Amniotic stem cell (primary cell): ENCODE measurements around the gene FGGY.
"Not testable (repeated sequence)": the region's sequence is repeated elsewhere in the genome, so short reads cannot be mapped to it uniquely, and the experiment has no call there.

ENCODE experiments used
- DNase-seq: peaks from one replicate; lab custom pipeline; 2025; lab: John Stamatoyannopoulos, UW

FGGY gene

GRCh38 chr1:59482986-59483385 is 186.1 kb downstream of the FGGY start:
- DNase-seq = no peak

- peak; percentile 44 for DNase-seq
Measured at GRCh38 chr1:59484096-59484495, 187.2 kb downstream of the FGGY start.

- no peak for DNase-seq
Measured at GRCh38 chr1:59485171-59485570, 188.3 kb downstream of the FGGY start.

- DNase-seq = no peak
Measured at GRCh38 chr1:59485949-59486348, 189.1 kb downstream of the FGGY start.

- no peak for DNase-seq
Measured at GRCh38 chr1:59486615-59487014, 189.7 kb downstream of the FGGY start.

GRCh38 chr1:59487335-59488031 is 190.6 kb downstream of the FGGY start:
- DNase-seq = peak; percentile 2

GRCh38 chr1:59492500-59492899 is 195.6 kb downstream of the FGGY start:
- no peak for DNase-seq

GRCh38 chr1:59494145-59494833 is 197.4 kb downstream of the FGGY start:
- DNase-seq = no peak

- DNase-seq = not testable (repeated sequence)
Measured at GRCh38 chr1:59496156-59496555, 199.3 kb downstream of the FGGY start.

- DNase-seq = no peak
Measured at GRCh38 chr1:59497616-59498015, 200.7 kb downstream of the FGGY start.

GRCh38 chr1:59498640-59499039 is 201.7 kb downstream of the FGGY start:
- no peak for DNase-seq

- no peak for DNase-seq
Measured at GRCh38 chr1:59499273-59499942, 202.5 kb downstream of the FGGY start.

- no peak for DNase-seq
Measured at GRCh38 chr1:59499943-59500569, 203.2 kb downstream of the FGGY start.

GRCh38 chr1:59500950-59501742 is 204.3 kb downstream of the FGGY start:
- no peak for DNase-seq

GRCh38 chr1:59502009-59502691 is 205.3 kb downstream of the FGGY start:
- no peak for DNase-seq

- no peak for DNase-seq
Measured at GRCh38 chr1:59504276-59504675, 207.4 kb downstream of the FGGY start.

- DNase-seq = no peak
Measured at GRCh38 chr1:59505596-59506028, 208.7 kb downstream of the FGGY start.

- no peak for DNase-seq
Measured at GRCh38 chr1:59506952-59507351, 210.1 kb downstream of the FGGY start.

- DNase-seq = no peak
Measured at GRCh38 chr1:59509341-59509875, 212.5 kb downstream of the FGGY start.

- no peak for DNase-seq
Measured at GRCh38 chr1:59510249-59510648, 213.4 kb downstream of the FGGY start.
